ENCODE measurements around the gene VMO1.
"Not testable (repeated sequence)": the region's sequence is repeated elsewhere in the genome, so short reads cannot be mapped to it uniquely, and the experiment has no call there.

Gene VMO1

DNA sequence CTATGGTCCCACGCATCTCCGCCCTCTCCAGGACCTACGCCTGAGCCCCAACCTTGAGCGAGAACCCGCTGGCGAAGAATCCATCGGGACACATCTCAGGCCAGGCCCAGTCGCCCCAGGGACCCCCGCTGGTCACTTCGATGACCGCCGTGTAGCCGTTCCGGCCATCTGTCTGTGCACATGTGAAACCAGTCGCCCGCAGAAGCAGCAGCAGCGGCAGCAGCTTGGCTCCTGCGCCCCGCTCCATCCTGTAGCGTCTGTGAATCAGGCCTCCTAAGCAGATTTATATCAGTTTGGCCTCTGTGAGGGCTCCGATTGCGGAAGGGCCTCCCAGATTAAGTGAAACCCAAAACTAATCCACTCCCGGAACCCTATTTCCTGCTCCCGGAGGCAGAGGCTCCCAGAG is at the start of gene VMO1:
Gene VMO1 (minus strand): TSS at position 259 of the 406 bp plus-strand sequence. CDS start 12 bp downstream, at position 247.
- DNase-seq, result peak; percentile 35

DNA sequence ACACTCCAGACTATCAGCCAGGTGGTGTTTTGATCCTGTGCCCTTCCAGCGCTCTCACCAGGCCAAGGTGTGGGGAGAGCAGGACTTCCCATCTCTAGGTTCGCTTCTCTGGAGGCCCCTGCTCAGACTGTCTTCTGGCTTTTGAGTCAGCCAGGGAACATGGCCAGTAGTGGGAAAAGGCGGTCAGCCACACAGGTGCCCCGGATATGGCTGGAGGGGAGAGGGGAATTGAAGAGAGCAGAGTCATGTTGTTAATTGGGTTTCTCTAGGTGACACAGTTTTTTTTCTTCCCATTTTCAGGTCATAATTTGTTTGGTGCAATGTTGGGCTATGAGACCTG is 48.5 kb upstream of the VMO1 start:
- DNase-seq, result no peak

DNA sequence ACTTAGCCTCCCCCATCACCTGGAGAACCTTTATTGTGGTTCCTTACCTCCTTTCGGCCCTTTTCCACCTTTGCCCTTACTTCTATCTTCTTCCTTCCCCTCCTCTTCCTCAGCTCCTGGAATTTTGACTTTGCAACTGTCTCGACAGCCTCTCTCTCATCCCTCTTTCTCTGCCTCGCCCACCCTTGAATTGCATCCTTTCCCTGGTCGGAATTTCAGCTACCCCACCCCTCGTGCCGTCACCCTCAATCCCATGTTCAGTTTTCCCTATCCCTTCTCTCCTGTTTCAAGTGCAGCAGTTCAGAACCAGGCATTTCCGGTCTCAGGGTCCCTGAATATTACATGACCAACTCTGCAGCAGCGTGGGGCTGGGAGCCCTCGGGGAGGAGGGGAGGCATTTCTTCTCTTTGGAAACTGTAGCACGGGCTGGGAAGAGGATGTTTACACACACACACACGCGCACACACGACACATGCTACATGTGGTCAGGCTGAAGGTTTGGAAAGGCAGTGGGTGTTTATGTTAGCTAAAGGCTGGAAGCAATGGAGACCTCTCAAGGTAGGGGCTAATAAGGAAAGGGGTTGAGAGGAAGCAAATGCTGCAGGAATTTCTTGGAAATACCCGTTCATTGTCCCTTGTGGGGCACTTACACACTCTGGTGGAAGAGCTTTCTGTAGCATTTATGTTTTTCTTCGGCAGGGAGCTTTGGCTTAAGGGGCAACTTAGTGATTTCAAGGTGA is 47.9 kb upstream of the VMO1 start:
- peak; percentile 73 for DNase-seq

- DNase-seq, result peak; percentile 95
These were observed 47.2 kb upstream of the VMO1 start, which contains the start of gene MINK1 for GRCh38 chr17:4833178-4833940. MINK1 (plus strand) TSS chr17:4833340; CDS start chr17:4833584, 244 bp downstream.

- DNase-seq, result not testable (repeated sequence)
These were observed 46.6 kb upstream of the VMO1 start for GRCh38 chr17:4832829-4833177.

- DNase-seq, result no peak
These were observed 41.2 kb upstream of the VMO1 start for GRCh38 chr17:4827399-4827798.

DNA sequence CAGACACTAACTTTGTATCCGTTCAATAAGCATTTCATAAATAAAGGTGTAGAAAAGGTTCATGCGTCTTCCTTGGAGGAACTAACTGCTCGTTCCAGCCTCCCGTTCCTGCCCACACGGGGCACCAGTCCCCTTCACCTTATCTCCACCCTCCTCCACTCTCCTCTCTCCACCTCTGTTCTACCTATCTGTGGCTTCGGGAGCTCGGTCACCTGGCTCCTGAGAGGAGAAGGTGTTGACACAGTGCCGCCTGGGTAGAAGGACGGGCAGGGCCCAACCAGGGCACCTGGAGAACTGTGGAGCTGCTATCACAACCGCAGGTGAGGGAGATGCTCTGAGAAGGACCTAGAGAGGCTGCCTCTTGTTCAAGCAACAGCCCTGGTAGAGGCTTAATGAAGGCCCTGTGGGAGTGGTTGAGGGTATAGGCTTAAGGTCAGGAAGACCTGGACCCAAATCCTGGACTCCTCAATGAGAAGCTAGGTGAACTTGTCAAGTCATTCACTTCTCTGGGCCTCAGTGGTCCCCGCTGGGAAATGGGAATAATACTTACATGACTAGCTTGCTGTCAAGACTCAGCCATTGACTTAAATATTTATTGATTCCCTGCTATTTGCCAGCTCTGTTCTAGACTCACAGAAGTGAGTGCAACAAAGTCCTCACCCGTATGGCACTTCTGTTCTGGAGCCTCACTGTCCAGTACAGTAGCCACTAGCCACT is 37.4 kb upstream of the VMO1 start:
- no peak for DNase-seq

GRCh38 chr17:4822835-4823234 is 36.7 kb upstream of the VMO1 start:
- no peak for DNase-seq

DNA sequence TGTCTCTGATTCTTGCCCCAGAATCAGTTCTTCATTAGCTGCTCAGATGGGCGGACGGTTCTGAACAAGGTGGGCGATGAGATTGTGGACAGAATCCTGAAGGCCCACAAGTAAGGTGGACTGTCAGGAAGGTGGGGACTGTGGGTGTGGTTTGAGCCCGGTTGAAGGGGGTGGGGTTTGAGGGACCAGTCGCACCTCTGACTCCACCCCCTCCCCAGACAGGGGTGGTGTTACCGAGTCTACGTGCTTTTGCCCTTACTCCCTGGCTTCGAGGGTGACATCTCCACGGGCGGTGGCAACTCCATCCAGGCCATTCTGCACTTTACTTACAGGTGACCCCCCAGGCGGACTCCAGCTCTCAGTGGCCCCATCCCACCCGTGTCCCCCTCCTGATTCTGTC is 32.1 kb upstream of the VMO1 start:
- DNase-seq, result no peak

GRCh38 chr17:4816826-4817225 is 30.7 kb upstream of the VMO1 start:
- no peak for DNase-seq

DNA sequence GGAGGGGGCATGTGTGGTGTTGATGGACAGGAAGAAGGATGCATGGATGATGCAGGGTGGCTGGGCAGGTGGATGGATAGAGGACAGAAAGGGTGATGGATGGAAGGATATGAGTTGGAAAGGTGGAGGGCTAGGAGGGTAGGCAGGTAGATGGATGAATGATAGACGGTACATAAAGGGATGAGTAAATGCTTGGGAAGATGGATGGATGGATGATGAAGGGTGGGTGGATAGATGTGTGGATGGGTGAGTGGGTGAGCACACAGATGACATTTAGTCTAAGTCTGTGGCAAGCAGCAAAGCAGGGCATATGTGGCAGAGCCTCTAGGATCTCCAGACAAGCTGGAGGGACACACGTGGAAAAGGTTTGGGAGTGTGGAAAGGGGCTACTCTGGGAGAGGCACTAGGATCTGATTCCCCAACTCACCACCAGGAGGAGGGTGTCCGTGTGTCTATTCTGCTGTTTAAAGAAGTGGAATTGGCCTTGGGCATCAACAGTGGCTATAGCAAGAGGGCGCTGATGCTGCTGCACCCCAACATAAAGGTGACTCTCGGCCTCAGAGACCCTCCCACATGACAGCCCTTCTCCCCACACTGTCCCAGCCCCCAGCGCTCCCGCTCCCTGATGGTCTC is 29.0 kb upstream of the VMO1 start:
- DNase-seq, result no peak

DNA sequence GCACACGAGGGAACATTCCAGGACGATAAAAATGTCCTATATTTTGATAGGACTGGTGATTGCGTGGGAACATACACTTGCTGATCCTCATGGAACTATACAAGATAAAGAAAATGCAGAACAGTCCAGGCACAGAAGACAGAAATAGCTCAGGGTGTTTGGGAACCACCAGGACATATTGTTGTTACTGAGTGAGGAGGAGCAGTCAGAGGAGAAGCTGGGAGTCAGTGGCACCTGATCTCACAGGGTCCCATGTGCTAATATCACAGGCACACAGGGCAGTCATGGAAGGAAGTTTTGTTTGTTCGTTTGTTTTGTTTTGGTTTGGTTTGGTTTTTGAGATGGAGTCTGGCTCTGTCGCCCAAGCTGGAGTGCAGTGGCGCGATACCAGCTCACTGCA is 26.5 kb upstream of the VMO1 start:
- DNase-seq, result no peak

GRCh38 chr17:4811471-4811870 is 25.3 kb upstream of the VMO1 start:
- no peak for DNase-seq

GRCh38 chr17:4810696-4811290 is 24.6 kb upstream of the VMO1 start:
- no peak for DNase-seq

DNA sequence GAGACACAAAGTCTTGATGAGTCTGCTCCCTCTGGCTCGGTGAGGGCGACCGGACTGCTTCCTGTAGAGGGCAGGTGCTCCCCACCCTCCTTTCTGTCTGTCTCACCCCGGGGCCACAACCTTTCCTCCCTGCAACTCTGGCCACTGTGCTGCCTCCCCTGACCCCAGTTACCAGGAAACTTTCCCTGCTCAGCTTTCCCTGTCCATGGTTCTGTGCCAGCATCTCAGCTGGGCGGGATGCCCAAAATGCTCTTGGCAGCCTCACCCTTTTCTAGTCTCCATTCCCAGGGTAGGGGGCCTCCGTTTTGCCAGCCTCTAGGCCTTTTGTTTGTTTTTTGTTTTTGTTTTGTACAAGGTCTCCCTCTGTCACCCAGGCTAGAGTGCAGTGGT is 22.2 kb upstream of the VMO1 start:
- no peak for DNase-seq

- DNase-seq, result no peak
These were observed 21.6 kb upstream of the VMO1 start for GRCh38 chr17:4807605-4808377.

- peak; percentile 94 for DNase-seq
These were observed 20.8 kb upstream of the VMO1 start, which contains the start of gene PLD2 for GRCh38 chr17:4806777-4807604. PLD2 (plus strand) TSS chr17:4807152; CDS start chr17:4807773, 621 bp downstream.

DNA sequence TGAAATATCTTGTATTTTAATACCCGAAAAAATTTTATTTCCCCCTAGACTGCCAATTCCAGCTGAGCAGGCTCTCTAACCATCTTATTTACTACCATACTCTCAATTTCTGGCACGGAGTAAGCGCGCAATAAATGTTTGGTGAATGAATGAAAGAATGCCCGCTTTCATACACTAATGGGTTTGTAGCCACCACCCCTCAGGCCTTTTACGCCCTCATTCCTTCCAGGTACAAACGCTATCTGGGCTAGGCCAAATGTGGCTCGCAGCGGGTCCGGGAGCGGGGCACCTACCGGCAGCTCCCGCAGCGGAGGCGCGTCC is 20.3 kb upstream of the VMO1 start:
- no peak for DNase-seq

- DNase-seq, result no peak
These were observed 16.1 kb upstream of the VMO1 start, which contains the start of gene C17orf114 for GRCh38 chr17:4802228-4802627. C17orf114 (minus strand) TSS chr17:4802328.

- DNase-seq, result no peak
These were observed 14.5 kb upstream of the VMO1 start for GRCh38 chr17:4800462-4801196.

Measured in suppressor macrophage treated with lipopolysaccharide for 4 hours (primary cell).